ENCODE results near the gene PI4KB.

Gene PI4KB

DNA sequence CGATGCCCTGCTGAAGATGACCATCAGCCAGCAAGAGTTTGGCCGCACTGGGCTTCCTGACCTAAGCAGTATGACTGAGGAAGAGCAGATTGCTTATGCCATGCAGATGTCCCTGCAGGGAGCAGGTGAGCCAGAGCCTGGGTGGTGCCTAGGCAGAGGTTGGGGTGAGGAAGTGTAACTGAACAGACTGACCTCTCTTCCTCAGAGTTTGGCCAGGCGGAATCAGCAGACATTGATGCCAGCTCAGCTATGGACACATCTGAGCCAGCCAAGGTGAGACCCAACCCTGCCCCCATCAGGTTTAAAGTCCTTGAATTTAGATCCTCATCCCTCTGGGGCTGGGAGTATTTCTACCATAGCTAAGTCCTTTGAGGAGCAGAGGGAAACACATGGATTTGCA is 60.9 kb downstream of the PI4KB start:
- peak overlapping the region; percentile 65 for H3K27ac ChIP-seq
- TF ChIP-seq, protein P1, sequence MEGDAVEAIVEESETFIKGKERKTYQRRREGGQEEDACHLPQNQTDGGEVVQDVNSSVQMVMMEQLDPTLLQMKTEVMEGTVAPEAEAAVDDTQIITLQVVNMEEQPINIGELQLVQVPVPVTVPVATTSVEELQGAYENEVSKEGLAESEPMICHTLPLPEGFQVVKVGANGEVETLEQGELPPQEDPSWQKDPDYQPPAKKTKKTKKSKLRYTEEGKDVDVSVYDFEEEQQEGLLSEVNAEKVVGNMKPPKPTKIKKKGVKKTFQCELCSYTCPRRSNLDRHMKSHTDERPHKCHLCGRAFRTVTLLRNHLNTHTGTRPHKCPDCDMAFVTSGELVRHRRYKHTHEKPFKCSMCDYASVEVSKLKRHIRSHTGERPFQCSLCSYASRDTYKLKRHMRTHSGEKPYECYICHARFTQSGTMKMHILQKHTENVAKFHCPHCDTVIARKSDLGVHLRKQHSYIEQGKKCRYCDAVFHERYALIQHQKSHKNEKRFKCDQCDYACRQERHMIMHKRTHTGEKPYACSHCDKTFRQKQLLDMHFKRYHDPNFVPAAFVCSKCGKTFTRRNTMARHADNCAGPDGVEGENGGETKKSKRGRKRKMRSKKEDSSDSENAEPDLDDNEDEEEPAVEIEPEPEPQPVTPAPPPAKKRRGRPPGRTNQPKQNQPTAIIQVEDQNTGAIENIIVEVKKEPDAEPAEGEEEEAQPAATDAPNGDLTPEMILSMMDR (IDR thresholded peaks at IDR 0.05), result no peak
- no peak for TF ChIP-seq ZFX (IDR thresholded peaks at IDR 0.05; ENCODE audit: borderline replicate concordance)

GRCh38 chr1:151265446-151266236 is 61.6 kb downstream of the PI4KB start:
- TF ChIP-seq ZFX (IDR thresholded peaks at IDR 0.05; ENCODE audit: borderline replicate concordance), result no peak
- TF ChIP-seq, protein P1 (IDR thresholded peaks at IDR 0.05), result no peak
- peak overlapping the region; percentile 65 for H3K27ac ChIP-seq

DNA sequence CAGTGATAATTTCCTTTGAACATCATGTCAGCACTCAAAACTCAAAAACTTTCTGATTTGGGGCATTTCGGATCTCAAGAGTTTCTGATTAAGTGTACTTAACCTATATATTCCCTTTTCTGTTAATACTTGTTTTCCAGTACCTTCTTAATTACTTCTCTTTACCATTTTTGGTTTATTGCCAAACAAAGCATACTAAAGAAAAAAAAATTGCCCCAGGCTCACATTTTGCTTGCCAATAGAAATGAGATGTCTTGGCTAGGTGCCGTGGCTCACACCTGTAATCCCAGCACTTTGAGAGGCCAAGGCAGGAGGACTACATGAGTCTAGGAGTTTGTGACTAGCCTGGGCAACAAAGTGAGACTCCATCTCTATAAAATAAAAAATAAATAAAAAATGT is 67.9 kb downstream of the PI4KB start:
- no peak for TF ChIP-seq ZFX (IDR thresholded peaks at IDR 0.05; ENCODE audit: borderline replicate concordance)
- peak overlapping the region; percentile 47 for H3K27ac ChIP-seq

DNA sequence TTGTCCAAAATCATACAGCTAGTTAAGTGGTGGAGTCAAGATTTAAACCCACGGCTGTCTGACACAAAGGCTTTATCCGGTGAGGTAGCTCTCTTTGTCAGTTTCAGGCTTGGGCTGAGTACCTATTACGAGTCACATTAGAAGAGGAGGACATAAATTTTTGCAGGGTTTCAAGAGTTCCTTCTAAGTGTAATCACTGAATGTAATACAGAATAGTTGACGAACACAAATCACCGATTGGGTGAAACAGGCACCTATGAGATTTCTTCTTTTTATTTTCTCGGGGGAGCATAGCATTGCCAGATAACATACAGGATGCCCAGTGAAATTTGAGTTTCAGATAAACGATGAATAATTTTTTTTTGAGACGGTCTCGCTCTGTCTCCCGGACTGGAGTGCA is 71.8 kb downstream of the PI4KB start:
- peak overlapping the region; percentile 84 for H3K27ac ChIP-seq
- no peak for TF ChIP-seq ZFX (IDR thresholded peaks at IDR 0.05; ENCODE audit: borderline replicate concordance)
- TF ChIP-seq, protein P1 (IDR thresholded peaks at IDR 0.05), result no peak

GRCh38 chr1:151254217-151255213 is 72.7 kb downstream of the PI4KB start, which contains the start of gene PSMD4:
Gene PSMD4, plus strand, starts transcription at chr1:151254734. Its CDS starts 49 bp downstream, at chr1:151254783.
- TF ChIP-seq, protein P1 (IDR thresholded peaks at IDR 0.05), result no peak
- TF ChIP-seq ZFX (IDR thresholded peaks at IDR 0.05; ENCODE audit: borderline replicate concordance), result no peak
- peak within 1 kb of the TSS; percentile 84 for H3K27ac ChIP-seq

- peak overlapping the region; percentile 24 for H3K27ac ChIP-seq
- TF ChIP-seq ZFX (IDR thresholded peaks at IDR 0.05; ENCODE audit: borderline replicate concordance), result no peak
- TF ChIP-seq, protein P1 (IDR thresholded peaks at IDR 0.05), result peak; percentile 99
These were observed 75.4 kb downstream of the PI4KB start for GRCh38 chr1:151251656-151252470.

- H3K27ac ChIP-seq, result no peak overlapping the region
- TF ChIP-seq, protein P1 (IDR thresholded peaks at IDR 0.05), result no peak
- no peak for TF ChIP-seq ZFX (IDR thresholded peaks at IDR 0.05; ENCODE audit: borderline replicate concordance)
These were observed 80.4 kb downstream of the PI4KB start for GRCh38 chr1:151246786-151247185.

All from 22Rv1 (cell line).